Renal pelvis (tissue), 12 donors: ENCODE results near the gene SHISA4. TPM values are rescaled to one million over a fixed set of nuclear protein-coding genes. Genes with fewer than 3 reads are reported as not detected.
"Not testable (repeated sequence)": the region's sequence is repeated elsewhere in the genome, so short reads cannot be mapped to it uniquely, and the experiment has no call there.

Source experiments
- DNase-seq: peaks from one replicate; pipeline ENCODE4 v3.0.0-alpha.2; 2013
- long read RNA-seq, 16 experiments: transcript quantifications; one replicate each; lab custom pipeline, GENCODE V29; 2026
- polyA plus RNA-seq, 3 donors: library from polyadenylated mRNA; unstranded; fragments of 120-200 nt; gene quantifications; one replicate each; pipeline ENCODE4 v1.2.1, GENCODE V29; 2013; ENCODE audit not compliant: insufficient read length in 3 of 3

Gene SHISA4
- 10 to 100 TPM; 16.2 to 17.1 (median 16.9) TPM for polyA plus RNA-seq
- long read RNA-seq, donor 1, partial matches to known transcripts: 0 of 3 reads
- long read RNA-seq, donor 1, other reads (novel, unspliced or antisense): 0 of 3 reads
- long read RNA-seq, donor 2, partial matches to known transcripts: 0 of 4 reads
- long read RNA-seq, donor 2, other reads (novel, unspliced or antisense): 0 of 4 reads
- long read RNA-seq, donor 3, transcript SHISA4-201 (5 exons, 1,341 nt): major isoform, 5 of 12 reads
- long read RNA-seq, donor 3, partial matches to known transcripts: 7 of 12 reads
- long read RNA-seq, donor 3, other reads (novel, unspliced or antisense): 0 of 12 reads
- long read RNA-seq, donor 4, transcript SHISA4-201 (5 exons, 1,341 nt): major isoform, 7 of 19 reads
- long read RNA-seq, donor 4, partial matches to known transcripts: 11 of 19 reads
- long read RNA-seq, donor 4, other reads (novel, unspliced or antisense): 0 of 19 reads
- long read RNA-seq, donor 5, partial matches to known transcripts: 0 of 1 reads
- long read RNA-seq, donor 5, other reads (novel, unspliced or antisense): 0 of 1 reads
- long read RNA-seq, donor 6, transcript SHISA4-201 (5 exons, 1,341 nt): major isoform, 6 of 7 reads
- long read RNA-seq, donor 6, partial matches to known transcripts: 0 of 7 reads
- long read RNA-seq, donor 6, other reads (novel, unspliced or antisense): 0 of 7 reads
- long read RNA-seq, donor 7, transcript SHISA4-201 (5 exons, 1,341 nt): major isoform, 9 of 21 reads
- long read RNA-seq, donor 7, partial matches to known transcripts: 12 of 21 reads
- long read RNA-seq, donor 7, other reads (novel, unspliced or antisense): 0 of 21 reads
- long read RNA-seq, donor 8, partial matches to known transcripts: 0 of 1 reads
- long read RNA-seq, donor 8, other reads (novel, unspliced or antisense): 0 of 1 reads
- long read RNA-seq, donor 9, partial matches to known transcripts: 5 of 8 reads
- long read RNA-seq, donor 9, other reads (novel, unspliced or antisense): 0 of 8 reads
- long read RNA-seq, donor 10, partial matches to known transcripts: 0 of 6 reads
- long read RNA-seq, donor 10, other reads (novel, unspliced or antisense): 0 of 6 reads
- long read RNA-seq, donor 11, partial matches to known transcripts: 5 of 5 reads
- long read RNA-seq, donor 11, other reads (novel, unspliced or antisense): 0 of 5 reads
- long read RNA-seq, donor 12, transcript SHISA4-201 (5 exons, 1,341 nt): major isoform, 10 of 17 reads
- long read RNA-seq, donor 12, partial matches to known transcripts: 7 of 17 reads
- long read RNA-seq, donor 12, other reads (novel, unspliced or antisense): 0 of 17 reads
- long read RNA-seq, donor 13, partial matches to known transcripts: 0 of 5 reads
- long read RNA-seq, donor 13, other reads (novel, unspliced or antisense): 0 of 5 reads
- long read RNA-seq, donor 14: 0 reads
- long read RNA-seq, donor 15, transcript SHISA4-201 (5 exons, 1,341 nt): major isoform, 5 of 21 reads
- long read RNA-seq, donor 15, partial matches to known transcripts: 15 of 21 reads
- long read RNA-seq, donor 15, other reads (novel, unspliced or antisense): 0 of 21 reads
- long read RNA-seq, donor 16, partial matches to known transcripts: 17 of 20 reads
- long read RNA-seq, donor 16, other reads (novel, unspliced or antisense): 0 of 20 reads

- DNase-seq: peak; percentile 70
Measured at GRCh38 chr1:201888282-201889089, at the start of gene SHISA4. Gene SHISA4 (plus strand): TSS chr1:201888898. CDS start chr1:201888995, 97 bp downstream.

- DNase-seq: not testable (repeated sequence)
Measured at GRCh38 chr1:201839089-201839488, 49.6 kb upstream of the SHISA4 start.

GRCh38 chr1:201840055-201840454 is 48.6 kb upstream of the SHISA4 start:
- no peak for DNase-seq

GRCh38 chr1:201840490-201840889 is 48.2 kb upstream of the SHISA4 start:
- no peak for DNase-seq

GRCh38 chr1:201841265-201841912 is 47.3 kb upstream of the SHISA4 start:
- DNase-seq: no peak

DNA sequence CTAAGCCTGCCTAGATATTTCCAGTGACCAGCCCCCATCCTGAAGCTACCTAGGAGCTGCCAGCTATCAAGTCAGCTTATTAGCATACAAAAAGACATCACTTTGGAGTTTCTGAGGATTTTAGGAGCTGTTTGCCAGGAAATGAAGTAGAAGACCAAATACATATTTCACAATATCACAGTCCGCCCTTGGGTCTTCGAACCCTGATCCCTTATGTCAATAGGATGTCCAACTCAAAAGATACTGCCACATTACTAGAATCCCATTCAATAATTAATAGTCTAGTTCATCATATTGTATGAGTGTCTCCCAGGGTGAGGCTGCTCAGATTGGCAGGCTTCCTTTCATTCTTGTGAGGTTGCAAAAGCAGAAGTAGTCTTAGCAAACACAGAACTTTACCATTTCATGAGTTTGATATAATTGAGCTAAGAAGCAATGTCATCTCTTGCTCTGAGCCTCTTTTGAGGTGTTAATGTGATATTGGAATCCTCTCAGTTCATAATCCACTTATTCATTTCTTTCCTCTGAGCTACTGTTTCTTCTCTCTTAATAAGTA is 46.1 kb upstream of the SHISA4 start:
- DNase-seq: no peak

DNA sequence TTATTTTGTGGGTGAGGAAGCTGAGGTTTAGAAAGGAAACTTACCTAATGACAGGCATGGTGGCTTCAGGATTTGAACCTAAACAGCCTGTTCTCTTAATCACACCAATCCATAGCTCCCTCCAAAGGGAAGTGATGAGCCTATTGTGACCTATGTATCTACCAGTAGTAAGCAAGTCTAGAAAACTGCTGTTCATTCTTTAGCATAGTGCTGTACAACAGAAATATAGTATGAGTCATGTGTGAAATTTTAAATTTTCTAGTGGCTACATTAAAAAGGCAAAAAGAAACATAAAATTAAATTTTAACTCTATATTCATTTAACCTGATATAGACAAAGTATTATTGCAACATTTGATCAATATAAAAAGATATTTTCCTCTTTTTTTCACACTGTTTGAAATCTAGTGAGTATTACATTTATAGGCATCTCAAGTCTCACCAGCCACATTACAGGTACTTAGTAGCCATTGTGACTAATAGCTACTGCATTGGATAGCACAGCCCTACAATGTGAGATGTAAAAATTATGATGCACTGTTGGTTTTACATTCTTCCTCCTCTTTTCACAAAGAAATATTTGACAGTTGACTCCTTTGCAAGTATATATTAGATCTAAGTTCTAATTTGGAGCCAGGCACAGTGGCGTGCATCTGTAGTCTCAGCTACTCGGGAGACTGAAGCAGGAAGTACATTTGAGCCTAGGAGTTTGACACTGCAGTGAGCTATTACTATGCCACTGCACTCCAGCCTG is 43.2 kb upstream of the SHISA4 start:
- no peak for DNase-seq

DNA sequence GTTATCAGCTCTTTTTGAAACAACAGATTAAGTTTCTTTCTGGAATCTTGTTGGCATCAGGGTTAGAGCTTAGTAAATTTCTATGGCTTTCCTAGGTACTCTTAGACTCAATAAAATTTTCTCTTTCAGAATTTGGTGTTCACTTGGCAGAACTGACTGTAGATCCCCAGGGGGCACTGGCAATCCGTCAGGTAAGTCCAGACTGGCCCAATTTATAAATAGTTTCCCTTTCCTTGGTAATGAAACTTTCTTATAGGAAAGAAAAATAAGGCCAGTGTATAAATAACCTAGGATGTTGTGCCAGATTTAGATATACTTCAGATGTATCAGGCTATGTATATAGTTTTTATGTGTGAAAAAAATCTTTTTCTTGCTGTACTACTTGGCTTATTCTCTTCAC is 41.5 kb upstream of the SHISA4 start:
- DNase-seq: no peak

DNA sequence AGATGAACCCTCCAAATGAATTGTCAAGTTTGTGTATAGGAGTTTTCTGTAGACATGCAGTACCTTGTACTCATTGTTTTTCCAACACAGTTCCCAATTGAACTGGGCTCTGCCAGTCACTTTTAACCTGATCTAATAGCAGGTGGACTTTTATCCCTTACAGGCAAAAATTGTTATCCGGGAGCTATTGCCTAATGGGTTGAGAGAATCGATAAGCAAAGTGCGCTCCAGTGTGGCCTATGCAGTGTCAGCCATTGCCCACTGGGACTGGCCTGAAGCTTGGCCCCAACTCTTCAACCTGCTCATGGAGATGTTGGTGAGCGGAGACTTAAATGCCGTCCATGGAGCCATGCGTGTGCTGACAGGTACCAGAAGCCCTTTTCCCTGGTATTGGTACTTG is 40.5 kb upstream of the SHISA4 start:
- DNase-seq: no peak

DNA sequence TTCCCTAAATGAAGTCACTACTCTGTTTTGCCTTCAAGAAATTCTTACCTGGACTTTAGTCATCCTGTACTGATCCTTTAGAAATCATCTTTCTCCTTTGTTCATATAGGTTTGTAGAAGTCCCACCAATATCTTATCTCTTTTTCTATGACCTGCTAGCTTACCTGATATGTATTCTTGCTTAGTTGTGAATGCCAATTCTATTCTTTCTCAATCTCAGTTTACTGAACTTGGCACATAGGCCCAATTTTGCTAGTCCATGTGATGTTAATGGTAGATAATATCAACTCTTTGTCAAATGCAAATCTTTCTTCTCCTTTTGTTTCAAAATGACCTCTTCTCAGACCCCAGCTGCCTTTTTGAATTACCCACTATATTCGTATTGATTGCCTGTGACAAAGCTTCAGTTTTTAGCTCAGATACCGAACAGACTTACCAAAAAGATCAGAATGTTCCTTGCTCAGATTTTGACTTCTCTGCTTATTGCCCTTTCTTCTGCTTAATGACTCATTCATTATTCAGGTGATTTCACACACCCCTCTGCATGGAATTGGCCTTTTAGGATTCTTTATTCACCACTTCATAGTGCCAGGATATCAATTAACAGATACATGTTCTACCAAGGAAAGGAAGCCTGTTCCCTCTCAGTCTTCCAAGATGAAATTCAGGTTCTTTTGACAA is 39.2 kb upstream of the SHISA4 start:
- DNase-seq: no peak

DNA sequence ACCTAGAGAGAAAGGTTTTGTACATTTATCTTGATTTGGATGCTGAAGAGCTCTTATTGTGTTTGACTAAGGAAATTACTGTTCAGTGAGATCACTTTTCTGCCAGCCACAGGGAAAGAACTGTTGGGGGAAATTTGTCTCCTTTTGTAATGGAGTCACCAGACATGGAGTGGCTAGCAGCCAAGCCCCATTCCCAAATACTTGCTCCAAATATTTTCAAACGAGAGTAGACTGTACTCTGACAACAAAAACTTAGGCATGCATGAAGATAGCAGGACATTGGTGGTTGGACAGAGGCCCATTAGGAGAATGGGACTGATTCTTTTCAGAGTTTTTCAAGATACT is 38.7 kb upstream of the SHISA4 start:
- DNase-seq: no peak

DNA sequence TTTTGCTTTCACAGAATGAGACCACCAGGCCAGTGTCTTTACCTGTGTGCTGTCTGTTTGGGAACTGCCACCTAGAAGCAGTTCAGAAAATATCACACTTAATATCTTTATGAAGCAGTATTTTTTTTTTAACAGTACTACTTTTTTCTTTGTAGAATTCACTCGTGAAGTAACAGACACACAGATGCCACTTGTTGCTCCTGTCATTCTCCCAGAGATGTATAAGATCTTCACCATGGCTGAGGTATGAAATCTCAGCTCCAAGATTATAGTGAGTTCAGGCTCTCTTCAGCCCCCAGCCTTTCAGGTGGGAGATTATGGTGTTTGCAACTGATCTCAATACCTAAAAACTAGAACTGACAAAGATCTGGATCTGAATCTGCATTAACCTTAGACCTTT is 36.7 kb upstream of the SHISA4 start:
- DNase-seq: no peak

DNA sequence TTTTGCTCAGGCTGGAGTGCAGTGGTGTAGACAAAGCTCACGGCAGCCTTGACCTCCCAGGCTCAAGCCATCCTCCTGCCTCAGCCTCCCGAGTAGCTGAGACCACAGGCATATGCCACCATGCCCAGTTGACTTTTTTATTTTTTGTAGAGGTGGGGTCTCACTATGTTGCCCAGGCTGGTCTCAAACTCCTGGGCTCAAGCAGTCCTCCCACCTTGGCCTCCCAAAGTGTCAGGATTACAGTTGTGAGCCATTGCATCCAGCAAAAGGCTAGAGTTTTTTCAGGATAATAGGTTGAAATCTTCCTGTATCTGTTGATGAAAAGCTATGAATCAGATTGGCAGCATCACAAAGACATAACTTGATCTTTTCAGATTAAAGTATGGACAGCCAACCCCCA is 32.0 kb upstream of the SHISA4 start:
- not testable (repeated sequence) for DNase-seq

- no peak for DNase-seq
Measured at GRCh38 chr1:201859424-201859823, 29.3 kb upstream of the SHISA4 start.

GRCh38 chr1:201861448-201861847 is 27.2 kb upstream of the SHISA4 start:
- DNase-seq: no peak

DNA sequence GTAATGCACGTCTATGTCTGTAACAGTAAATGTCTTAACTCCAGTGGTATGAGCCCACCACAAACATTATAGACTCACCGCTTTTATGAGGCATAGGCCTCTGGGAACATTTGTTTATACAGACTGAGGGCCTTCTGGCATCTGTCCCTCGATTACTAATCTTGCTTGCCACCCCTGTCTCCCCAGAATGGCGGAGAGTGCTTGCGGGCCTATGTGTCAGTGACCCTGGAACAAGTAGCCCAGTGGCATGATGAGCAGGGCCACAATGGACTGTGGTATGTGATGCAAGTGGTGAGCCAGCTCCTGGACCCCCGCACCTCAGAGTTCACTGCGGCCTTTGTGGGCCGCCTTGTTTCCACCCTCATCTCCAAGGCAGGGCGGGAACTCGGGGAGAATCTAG is 18.3 kb upstream of the SHISA4 start:
- DNase-seq: no peak

DNA sequence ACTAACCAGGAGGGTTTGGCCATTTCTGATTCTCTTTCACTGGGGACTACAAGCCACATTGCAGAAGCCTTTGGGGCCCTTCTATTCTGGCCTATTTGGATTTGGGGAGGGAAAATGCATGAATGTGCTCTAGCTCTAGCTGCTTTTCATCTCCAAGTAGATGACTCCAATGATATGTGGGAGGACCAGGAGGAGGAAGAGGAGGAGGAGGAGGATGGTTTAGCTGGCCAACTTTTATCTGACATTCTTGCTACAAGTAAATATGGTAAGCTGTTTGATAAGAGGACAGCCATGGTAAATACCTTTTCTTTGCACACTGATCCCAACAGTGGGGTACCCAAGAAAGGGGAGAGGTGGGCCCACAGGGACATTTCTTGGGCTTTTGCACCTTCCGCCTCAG is 14.0 kb upstream of the SHISA4 start:
- DNase-seq: no peak

- no peak for DNase-seq
Measured at GRCh38 chr1:201876148-201876818, 12.4 kb upstream of the SHISA4 start.
